ELF-1 (cell line): ENCODE measurements around the gene NFIA.

ENCODE experiments used
- DNase-seq: peaks from one replicate; pipeline ENCODE4 v3.0.0-alpha.2; 2016; ENCODE audit warnings: low read depth, low spot score

NFIA gene

GRCh38 chr1:61215119-61215518, 132.8 kb downstream of the NFIA start:
- DNase-seq: no peak

DNA sequence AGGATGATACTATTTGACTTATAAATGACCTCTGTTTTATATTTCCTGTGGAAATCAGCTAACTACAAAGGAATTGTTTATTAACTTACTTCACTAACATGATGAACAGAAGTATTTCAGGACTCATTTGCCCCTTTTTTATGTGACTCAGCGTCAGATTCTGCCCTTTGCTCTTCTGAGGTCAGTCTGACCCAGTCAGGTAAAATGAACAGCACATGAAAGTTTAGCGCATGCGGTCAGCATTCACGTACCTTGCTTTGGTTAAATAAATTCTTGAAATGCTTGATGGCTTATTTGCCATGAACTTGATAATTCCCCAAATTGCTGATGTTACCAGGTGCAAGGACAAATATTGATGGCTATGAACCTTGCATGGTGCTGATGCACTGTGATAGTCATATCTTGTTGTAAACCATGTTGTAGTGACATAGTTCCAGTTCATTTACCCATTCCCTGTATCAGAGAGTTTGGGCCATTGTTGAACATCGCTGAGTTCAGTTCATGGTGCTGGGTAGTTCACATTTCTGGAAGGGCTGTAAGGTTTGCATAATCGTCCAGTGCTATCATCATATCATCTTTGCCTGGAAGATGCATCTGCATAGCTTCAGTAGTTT, 133.4 kb downstream of the NFIA start:
- DNase-seq: no peak

GRCh38 chr1:61220536-61220935, 138.2 kb downstream of the NFIA start:
- DNase-seq: no peak

- no peak for DNase-seq
Measured at GRCh38 chr1:61221642-61222041, 139.3 kb downstream of the NFIA start.

GRCh38 chr1:61222240-61222639, 139.9 kb downstream of the NFIA start:
- no peak for DNase-seq

DNA sequence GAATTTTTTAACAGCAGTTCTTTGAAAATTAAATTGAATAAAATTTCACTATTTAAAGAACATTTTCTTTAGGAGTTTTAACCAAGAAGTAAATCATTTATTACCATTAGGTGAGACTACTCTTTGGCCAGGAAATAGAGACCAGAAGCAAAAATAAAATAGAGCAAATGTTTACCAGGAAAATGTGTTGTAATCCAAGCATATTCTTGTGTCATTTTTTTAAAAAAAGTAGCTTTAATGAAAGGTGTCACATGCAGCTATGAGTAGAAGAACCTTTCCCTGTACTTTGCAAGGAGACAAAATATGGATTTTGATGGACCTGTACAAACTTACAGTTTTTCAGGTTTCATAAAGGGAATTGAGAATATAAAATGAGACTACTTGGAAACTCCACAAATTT, 140.8 kb downstream of the NFIA start:
- no peak for DNase-seq

GRCh38 chr1:61224609-61225008, 142.2 kb downstream of the NFIA start:
- no peak for DNase-seq

- DNase-seq: no peak
Measured at GRCh38 chr1:61225478-61225877, 143.1 kb downstream of the NFIA start.

DNA sequence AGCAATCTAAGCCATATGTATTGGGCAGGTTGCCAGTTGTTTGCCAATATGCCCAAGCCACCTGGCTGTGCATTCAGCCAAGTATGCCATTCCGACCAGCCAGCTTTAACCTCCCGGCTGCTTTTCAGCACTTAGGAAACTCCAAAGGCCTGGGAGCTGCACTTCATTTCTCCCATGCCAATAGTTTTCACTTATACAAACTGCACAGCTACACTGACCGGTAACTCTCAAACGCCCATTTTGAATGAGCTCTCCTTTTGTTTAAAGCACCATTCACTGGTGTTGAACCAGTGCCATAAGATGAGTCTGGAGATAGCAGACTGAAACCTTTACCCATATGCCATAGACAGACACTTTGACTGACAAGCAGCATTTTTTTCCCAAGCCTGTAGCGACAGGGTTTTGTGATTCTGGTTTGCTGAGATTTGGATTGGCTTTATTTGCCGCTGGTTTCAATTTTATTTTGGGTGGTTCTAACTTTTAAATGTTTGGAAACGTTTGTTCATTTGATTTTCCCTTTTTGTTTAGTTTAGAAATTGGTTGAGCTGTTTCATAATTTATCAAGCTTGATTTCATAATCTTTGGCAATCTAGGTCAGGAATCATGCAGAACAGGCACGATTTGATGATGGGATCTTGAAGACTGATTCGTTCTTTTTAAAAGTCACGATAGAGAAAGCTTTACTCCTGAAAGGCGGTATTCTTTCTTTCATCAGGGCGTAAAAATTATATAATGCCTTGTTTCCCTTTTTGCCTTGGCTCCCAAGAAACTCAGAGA, 144.6 kb downstream of the NFIA start:
- no peak for DNase-seq

- DNase-seq: no peak
Measured at GRCh38 chr1:61227857-61228550, 145.6 kb downstream of the NFIA start.

GRCh38 chr1:61230523-61230922, 148.2 kb downstream of the NFIA start:
- no peak for DNase-seq

GRCh38 chr1:61231795-61232194, 149.4 kb downstream of the NFIA start:
- no peak for DNase-seq

GRCh38 chr1:61233121-61233660, 150.8 kb downstream of the NFIA start:
- no peak for DNase-seq

DNA sequence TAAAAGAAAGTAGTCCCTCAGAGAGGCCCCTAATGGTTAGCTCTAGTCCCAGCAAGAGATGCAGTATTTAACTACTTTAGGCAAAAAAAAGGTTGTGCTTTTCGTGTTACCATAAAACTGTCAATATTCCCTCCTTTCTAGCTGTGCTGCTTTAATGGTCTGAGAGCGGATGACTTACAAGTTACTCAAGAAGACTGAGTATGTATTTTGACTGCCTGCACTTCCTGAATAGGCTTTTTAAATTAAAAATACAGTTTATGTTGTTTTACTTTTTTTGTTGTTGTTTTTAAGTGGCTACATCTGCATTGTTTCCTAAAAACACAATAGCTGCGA, 152.2 kb downstream of the NFIA start:
- no peak for DNase-seq

GRCh38 chr1:61237147-61237546, 154.8 kb downstream of the NFIA start:
- DNase-seq: no peak

DNA sequence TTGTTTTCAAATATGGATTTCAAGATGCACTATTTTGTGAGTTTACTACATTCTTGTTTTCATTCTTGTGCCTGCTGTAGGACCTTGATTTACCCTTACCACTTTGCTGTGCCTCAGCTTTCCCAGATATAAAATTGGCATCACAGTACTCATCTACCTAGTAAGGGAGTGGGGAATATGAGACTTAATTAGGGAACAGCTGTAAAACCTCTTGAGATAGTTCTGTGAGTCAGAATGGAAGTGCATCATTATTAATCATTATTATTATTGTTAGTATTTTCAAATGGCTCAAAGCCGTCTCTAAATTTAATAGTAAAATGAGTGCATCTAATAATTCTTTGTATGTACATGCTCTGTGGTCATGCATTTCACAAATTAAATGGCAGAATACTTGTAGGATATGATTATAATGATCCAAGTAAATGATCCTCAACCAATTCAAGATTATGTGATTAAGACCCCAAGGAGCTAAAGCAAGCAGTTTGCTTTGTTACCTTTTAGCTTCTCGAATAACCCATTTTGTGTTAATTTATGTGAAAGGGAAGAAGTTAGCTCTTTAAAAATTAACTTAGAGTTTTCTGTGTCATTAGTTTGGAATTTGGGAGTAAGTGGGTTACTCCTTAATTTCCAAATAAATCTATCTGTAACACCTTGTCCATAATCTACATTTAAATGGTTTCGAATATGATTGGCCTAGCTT, 155.4 kb downstream of the NFIA start:
- DNase-seq: no peak

DNA sequence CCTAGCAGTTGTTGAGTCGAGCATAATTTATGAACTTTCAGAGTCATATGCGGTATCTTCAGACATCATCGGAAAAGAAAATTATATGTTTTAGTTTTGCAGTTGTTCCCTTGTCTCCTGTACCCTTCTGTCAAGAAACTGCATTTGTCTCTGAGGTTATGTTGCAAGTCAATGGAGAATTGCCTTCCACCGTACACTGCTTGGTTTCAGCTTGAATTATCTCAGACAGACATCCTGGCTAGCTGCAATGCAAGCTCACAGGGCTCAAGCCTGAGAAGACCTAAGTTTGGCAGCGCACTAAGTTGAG, 156.0 kb downstream of the NFIA start:
- no peak for DNase-seq

GRCh38 chr1:61240878-61241277, 158.5 kb downstream of the NFIA start:
- DNase-seq: no peak

DNA sequence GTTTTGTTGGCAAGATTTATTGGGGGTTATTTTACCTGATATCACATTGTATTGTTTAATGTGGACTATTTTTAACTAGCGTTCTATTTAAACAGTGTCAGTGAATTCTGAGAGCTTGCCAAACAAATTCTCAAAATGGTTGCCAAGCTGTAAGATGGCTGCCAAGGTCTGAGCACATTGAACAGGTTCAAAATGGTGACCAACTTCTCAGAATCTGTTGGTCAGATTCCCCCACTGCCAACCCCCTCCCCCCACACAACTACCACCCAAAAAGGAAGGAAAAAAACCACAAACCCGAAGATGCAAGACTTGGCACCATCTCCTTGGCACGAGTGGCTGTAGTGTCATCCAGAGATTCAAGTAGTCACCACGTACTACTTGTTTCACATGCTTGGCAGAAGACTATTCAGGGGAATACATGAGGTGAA, 159.1 kb downstream of the NFIA start:
- no peak for DNase-seq

DNA sequence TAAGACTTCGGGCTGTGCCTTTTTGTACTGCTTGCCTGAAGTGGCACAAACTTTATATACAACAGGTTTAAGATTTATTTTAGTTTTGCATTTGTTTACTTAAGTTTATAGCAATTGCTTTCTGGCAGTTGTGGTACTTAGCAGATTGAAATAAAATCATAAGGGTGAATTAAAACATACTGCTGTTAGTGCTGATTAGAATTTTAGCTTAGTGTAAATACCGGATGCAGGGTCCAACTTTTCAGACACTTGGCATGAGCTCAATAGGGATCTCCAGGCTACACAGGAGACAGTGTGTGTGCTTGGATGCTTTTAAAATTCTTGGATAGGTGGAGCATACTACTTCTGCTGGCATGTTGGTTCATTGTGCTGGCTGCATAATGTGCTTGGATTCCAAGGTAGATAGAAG, 159.6 kb downstream of the NFIA start:
- DNase-seq: no peak

GRCh38 chr1:61244114-61244513, 161.8 kb downstream of the NFIA start:
- no peak for DNase-seq

DNA sequence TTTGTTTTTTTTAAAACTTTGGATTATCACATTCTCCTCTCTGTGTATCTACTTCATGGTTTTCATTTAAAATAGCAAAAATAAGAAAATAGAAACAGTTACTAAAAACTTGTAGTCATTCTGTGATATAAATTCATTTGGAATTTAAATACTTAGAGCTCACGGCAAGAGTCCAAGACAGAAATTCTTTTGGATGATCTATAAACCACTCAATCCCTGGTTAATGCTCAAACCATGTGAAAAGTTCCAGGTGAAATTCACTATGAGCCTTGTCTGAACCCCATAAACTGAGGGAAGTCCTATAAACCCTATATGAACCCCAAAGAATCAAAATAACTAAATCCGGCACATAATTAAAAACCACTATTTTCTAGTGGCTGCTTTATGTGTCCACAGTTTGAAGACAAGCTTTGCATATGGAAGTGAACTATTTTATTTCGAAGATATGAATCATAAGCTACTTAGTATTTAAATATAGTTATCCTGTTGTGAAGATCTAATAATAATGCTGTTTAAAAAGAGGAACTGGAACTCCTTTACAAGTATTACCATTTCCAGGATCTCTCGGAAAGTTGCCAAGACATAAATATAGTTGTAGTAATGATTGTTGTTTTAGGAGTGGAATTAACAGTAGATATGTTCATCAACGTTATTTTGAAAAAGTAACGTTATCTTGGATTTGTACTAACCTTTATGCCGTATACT, 163.5 kb downstream of the NFIA start:
- DNase-seq: no peak
